Measurements from ENCODE around the gene UBE2C.

UBE2C gene

GRCh38 chr20:45853484-45853883 is 41.0 kb downstream of the UBE2C start:
- Histone ChIP-seq H4K20me1 (ENCODE audit: insufficient read depth, low read length) (no peaks in the 10 kb centered on the region), H3K36me3 (replicated peaks; ENCODE audit: low read depth, low read length) (peaks cover 7% of the 10 kb centered on the region), H3K9ac (ENCODE audit: low read length) (no peak overlapping the region), H3K27me3 (ENCODE audit: low read depth, low read length) (no peaks in the 10 kb centered on the region), H3K9me3 (ENCODE audit: insufficient read depth, low read length) (no peaks in the 10 kb centered on the region), H3K4me2 (ENCODE audit: low read length) (no peak overlapping the region), H3K4me1 (ENCODE audit: low read length) (peaks cover 13% of the 10 kb centered on the region), H3K4me3 (ENCODE audit: low read length) (no peak overlapping the region), H3K27ac (ENCODE audit: low read length) (no peak overlapping the region), H2AFZ (ENCODE audit: low read depth, low read length) (no peak overlapping the region), H3K79me2 (ENCODE audit: low read length) (peaks cover 16% of the 10 kb centered on the region)
- TF ChIP-seq CTCF (IDR thresholded peaks at IDR 0.05; ENCODE audit: low read depth, low read length) (no peak), EZH2phosphoT487 (IDR thresholded peaks at IDR 0.05; ENCODE audit: low read depth) (no peak)

GRCh38 chr20:45857114-45857881 is 44.9 kb downstream of the UBE2C start, which contains the start of the genes ACOT8 and ZSWIM3:
TSS of gene ACOT8 (minus strand) at chr20:45857392. CDS start at chr20:45857315, 77 bp downstream.
TSS of gene ZSWIM3 (plus strand) at chr20:45857614. CDS start at chr20:45857826, 212 bp downstream.
- TF ChIP-seq CTCF (IDR thresholded peaks at IDR 0.05; ENCODE audit: low read depth, low read length): no peak
- TF ChIP-seq EZH2phosphoT487 (IDR thresholded peaks at IDR 0.05; ENCODE audit: low read depth): no peak
- H3K4me3 ChIP-seq (ENCODE audit: low read length): peak within 1 kb of the TSS; percentile 82
- H3K36me3 ChIP-seq (replicated peaks; ENCODE audit: low read depth, low read length): peaks cover 7% of the 10 kb centered on the region
- peaks cover 17% of the 10 kb centered on the region for H3K79me2 ChIP-seq (ENCODE audit: low read length)
- H3K27me3 ChIP-seq (ENCODE audit: low read depth, low read length): no peaks in the 10 kb centered on the region
- peak within 1 kb of the TSS; percentile 96 for H2AFZ ChIP-seq (ENCODE audit: low read depth, low read length)
- H4K20me1 ChIP-seq (ENCODE audit: insufficient read depth, low read length): no peaks in the 10 kb centered on the region
- peak within 1 kb of the TSS; percentile 98 for H3K4me2 ChIP-seq (ENCODE audit: low read length)
- H3K9me3 ChIP-seq (ENCODE audit: insufficient read depth, low read length): no peaks in the 10 kb centered on the region
- H3K9ac ChIP-seq (ENCODE audit: low read length): peak within 1 kb of the TSS; percentile 81
- peak within 1 kb of the TSS; percentile 63 for H3K27ac ChIP-seq (ENCODE audit: low read length)
- H3K4me1 ChIP-seq (ENCODE audit: low read length): peaks cover 15% of the 10 kb centered on the region

GRCh38 chr20:45857882-45858216 is 45.4 kb downstream of the UBE2C start:
- no peaks in the 10 kb centered on the region for H3K27me3 ChIP-seq (ENCODE audit: low read depth, low read length)
- H3K27ac ChIP-seq (ENCODE audit: low read length): peak overlapping the region; percentile 63
- H3K4me2 ChIP-seq (ENCODE audit: low read length): peak overlapping the region; percentile 75
- H3K9me3 ChIP-seq (ENCODE audit: insufficient read depth, low read length): no peaks in the 10 kb centered on the region
- H2AFZ ChIP-seq (ENCODE audit: low read depth, low read length): peak overlapping the region; percentile 96
- TF ChIP-seq EZH2phosphoT487 (IDR thresholded peaks at IDR 0.05; ENCODE audit: low read depth) (no peak), CTCF (IDR thresholded peaks at IDR 0.05; ENCODE audit: low read depth, low read length) (no peak)
- H3K4me3 ChIP-seq (ENCODE audit: low read length): peak overlapping the region; percentile 82
- H3K79me2 ChIP-seq (ENCODE audit: low read length): peaks cover 17% of the 10 kb centered on the region
- no peaks in the 10 kb centered on the region for H4K20me1 ChIP-seq (ENCODE audit: insufficient read depth, low read length)
- H3K9ac ChIP-seq (ENCODE audit: low read length): peak overlapping the region; percentile 81
- H3K4me1 ChIP-seq (ENCODE audit: low read length): peaks cover 15% of the 10 kb centered on the region
- H3K36me3 ChIP-seq (replicated peaks; ENCODE audit: low read depth, low read length): peaks cover 7% of the 10 kb centered on the region

- H3K79me2 ChIP-seq (ENCODE audit: low read length): peaks cover 17% of the 10 kb centered on the region
- no peak overlapping the region for H3K4me2 ChIP-seq (ENCODE audit: low read length)
- no peak overlapping the region for H3K27ac ChIP-seq (ENCODE audit: low read length)
- H3K36me3 ChIP-seq (replicated peaks; ENCODE audit: low read depth, low read length): peaks cover 2% of the 10 kb centered on the region
- no peaks in the 10 kb centered on the region for H3K9me3 ChIP-seq (ENCODE audit: insufficient read depth, low read length)
- H4K20me1 ChIP-seq (ENCODE audit: insufficient read depth, low read length): no peaks in the 10 kb centered on the region
- H3K4me3 ChIP-seq (ENCODE audit: low read length): no peak overlapping the region
- H2AFZ ChIP-seq (ENCODE audit: low read depth, low read length): no peak overlapping the region
- H3K27me3 ChIP-seq (ENCODE audit: low read depth, low read length): no peaks in the 10 kb centered on the region
- H3K9ac ChIP-seq (ENCODE audit: low read length): no peak overlapping the region
- TF ChIP-seq CTCF (IDR thresholded peaks at IDR 0.05; ENCODE audit: low read depth, low read length) (no peak), EZH2phosphoT487 (IDR thresholded peaks at IDR 0.05; ENCODE audit: low read depth) (no peak)
- peaks cover 15% of the 10 kb centered on the region for H3K4me1 ChIP-seq (ENCODE audit: low read length)
Observed at GRCh38 chr20:45859916-45860315, 47.5 kb downstream of the UBE2C start.
